AG08396 (cell line): ENCODE data around the gene CRADD.
A peak's percentile ranks its signal among the peaks of the same experiment; 100 is the strongest.
"Not testable (repeated sequence)": the region's sequence is repeated elsewhere in the genome, so short reads cannot be mapped to it uniquely, and the experiment has no call there.

Experiments
- DNase-seq: peaks from one replicate; pipeline ENCODE4 v3.0.0; 2012; ENCODE audit warnings: low spot score, mixed read lengths

The CRADD gene

DNA sequence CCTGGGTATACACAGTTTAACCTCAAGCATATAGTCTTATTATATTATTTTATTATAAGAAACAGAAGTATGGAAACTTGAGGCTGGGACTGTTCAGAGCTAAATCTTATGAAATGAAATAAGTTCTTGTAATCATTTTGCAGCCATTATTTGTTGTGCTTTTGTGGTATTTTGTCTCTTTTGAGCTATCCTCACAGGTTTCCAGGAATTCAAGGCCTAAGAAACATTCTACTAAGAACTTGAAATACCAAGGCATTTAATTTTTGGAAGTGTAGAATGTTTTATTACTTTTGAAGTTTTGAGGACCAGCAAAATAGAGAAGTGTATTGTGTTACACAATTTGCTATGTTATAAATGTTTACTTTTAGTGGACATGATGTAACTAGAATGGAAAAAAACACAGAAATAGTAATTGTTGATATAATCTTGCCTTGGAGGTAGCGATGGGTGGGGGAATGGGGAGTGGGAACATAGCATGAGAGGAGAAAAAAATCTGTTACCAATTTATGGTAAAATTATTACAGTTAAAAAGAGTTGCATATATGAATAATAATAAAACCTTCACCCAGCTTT lies 81.7 kb downstream of the CRADD start:
- no peak for DNase-seq

DNA sequence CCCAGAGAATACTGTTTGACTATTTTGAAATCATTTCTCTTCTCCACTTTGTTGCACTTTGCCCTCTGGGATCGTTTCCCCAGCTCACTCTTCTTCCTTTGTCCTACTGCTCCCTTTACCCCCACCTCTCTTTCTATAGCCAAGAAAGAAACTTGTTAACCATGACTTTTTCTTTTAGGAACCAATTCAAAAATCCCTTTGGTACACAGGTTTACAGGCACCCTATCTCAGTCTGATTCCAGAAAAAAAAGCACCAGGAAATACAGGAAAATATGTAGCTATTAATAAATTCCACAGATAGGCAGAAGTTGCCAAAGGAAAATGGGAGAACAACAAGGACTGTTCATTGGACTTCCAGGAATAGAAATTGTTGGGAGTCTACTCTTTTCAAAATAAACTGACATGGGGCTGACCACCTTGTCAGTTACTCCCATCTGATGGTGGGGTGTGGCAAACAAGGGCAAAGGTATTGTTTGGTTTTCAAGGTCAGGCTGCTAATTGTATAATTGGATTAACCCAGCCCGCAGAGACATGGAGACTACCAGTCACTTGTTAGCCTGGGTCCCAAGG lies 82.4 kb downstream of the CRADD start:
- no peak for DNase-seq

DNA sequence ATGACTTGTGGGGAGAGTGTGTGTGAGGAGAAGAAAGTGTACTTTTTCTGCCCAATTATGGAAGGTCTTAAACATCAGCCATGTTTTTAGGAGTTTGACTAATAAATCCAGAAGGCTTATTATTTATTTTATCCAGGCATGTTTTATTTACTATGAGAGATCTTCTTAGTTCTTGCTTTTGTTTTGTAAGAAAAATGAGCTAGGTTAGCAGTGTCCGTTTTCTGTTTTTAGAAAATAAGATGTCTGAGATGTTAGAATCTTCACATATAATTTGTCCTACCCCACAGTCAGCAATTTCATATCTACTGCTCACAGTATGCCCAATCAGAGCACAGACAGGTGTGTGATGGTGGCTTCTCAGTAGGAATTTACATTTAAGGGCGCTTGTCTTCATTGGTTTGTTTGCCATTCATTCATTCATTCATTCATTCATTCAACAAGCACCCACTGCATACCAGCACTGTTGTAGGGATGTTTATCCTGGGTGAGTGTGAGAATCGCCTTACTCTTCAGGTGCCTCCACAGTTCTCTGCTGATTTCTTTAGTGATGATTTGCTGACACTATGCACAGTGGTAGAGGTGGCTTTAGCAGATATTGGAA lies 83.2 kb downstream of the CRADD start:
- no peak for DNase-seq

GRCh38 chr12:93762059-93762719 lies 85.0 kb downstream of the CRADD start:
- DNase-seq, result no peak

GRCh38 chr12:93762912-93763553 lies 85.9 kb downstream of the CRADD start:
- DNase-seq, result no peak

- no peak for DNase-seq
Measured at GRCh38 chr12:93763746-93764147, 86.6 kb downstream of the CRADD start.

DNA sequence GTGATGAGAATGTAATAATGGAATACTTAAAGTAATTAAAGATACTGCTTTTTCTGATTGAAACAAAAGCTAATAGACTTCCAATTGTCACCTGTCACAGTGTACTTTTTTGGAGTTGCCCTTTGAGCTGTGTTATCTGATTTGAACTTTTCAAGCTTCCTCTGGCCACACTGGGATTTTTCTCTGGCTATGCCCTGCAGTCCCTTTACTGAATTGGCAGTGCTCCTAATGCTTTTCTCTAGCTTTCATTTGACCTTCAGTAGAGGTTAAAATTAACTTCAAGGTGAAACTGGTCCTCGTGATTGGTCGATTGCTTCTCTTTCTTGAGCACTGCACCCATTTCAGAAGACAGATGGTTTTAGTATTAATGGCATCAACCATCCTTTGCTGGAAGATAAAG lies 89.2 kb downstream of the CRADD start:
- no peak for DNase-seq

GRCh38 chr12:93766796-93767523 lies 89.8 kb downstream of the CRADD start:
- DNase-seq, result peak; percentile 47

DNA sequence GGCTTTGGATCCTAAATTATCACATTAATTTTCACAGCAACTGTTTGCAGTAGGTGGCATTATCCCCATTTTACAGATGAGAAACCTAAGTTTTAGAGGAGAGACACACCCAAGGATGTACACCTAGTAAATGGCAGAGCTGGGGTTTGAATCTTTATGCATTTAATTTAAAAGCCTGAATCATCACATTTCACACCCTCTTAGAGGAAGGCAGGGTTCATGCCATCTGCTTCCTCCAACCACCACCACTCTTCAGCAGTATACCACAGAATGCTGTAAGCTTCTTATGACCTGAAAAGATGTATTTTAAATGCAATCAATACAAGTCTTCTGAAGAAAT lies 90.3 kb downstream of the CRADD start:
- no peak for DNase-seq

DNA sequence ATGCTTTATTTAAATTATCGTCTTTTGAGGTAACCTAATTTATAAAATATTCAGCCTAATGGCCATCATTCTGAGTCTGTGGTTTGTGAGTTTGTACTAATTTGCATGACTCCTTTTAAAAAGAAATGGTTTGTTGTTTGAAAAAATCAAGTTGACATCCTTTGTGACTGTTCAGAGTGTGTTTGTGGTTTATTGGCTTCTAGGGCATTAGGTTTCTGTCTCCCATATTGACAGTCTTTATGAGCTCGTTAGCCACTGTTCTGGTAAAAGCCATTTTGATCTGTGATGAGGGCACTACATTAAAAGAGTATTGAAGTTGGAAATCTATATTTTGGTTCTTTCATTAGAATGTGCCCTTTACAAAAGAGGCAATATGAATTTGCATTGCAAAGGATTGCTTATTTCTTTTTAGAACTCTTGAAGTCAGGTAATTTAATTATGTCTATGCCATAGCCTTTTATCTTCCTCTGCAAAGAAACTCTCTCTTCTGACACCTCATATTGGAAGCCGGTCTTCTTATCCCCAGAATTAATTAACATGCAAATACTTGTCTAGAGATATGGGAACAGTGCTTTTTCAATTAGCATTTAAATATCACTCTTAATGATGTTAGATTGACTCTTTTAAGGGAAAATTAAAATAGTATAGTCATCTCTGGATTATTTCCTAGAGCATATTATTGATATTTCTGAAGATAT lies 95.0 kb downstream of the CRADD start:
- DNase-seq, result no peak

DNA sequence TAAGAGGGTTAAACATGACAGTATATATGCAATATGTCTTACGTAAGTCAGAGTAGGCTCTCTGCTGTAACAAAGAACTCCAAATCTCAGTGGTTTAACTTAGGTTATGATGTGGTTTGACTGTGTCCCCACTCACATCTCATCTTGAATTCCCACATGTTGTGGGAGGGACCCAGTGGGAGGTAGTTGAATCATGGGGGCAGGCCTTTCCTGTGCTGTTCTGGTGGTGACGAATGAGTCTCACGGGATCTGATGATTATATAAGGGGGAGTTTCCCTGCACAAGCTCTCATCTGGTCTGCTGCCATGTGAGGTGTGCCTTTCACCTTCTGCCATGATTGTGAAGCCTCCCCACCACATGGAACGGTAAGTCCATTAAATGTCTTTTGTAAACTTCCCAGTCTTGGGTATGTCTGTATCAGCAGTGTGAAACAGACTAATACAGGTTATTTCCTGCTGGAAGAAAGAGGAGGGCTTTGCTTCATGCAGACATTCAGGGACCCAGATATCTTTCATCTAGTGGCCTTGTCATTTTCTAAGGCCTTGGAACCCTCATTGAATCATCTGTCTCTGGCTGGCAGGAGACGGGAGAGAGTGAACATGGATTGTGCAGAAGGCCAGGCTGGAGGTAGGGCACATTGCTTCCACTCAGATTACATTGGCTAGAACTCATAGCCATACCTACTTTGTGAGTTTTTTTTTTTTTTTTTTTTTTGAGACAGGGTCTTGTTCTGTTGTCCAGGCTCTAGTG lies 96.1 kb downstream of the CRADD start:
- no peak for DNase-seq

- DNase-seq, result peak; percentile 17
Measured at GRCh38 chr12:93776581-93777018, 99.4 kb downstream of the CRADD start.

DNA sequence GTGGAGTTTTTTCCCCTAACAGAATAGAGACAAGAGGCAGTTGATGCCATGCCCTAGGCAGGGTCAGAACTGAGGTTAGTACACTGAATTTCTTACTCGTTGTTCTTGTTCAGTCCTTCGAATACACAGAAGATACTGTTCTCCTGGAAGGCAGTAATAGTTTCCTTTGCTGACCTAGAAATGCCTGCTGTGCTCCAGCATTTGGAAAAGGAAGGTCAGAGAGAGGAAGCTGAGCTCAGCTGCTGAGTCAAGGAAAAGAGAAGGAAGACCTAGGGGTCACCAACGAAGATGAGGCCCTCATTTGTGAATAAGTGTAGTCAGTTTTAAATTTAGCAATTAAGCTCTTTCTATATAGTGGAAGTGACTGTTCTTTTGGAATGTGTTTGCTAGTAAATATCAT lies 100.1 kb downstream of the CRADD start:
- DNase-seq, result no peak

DNA sequence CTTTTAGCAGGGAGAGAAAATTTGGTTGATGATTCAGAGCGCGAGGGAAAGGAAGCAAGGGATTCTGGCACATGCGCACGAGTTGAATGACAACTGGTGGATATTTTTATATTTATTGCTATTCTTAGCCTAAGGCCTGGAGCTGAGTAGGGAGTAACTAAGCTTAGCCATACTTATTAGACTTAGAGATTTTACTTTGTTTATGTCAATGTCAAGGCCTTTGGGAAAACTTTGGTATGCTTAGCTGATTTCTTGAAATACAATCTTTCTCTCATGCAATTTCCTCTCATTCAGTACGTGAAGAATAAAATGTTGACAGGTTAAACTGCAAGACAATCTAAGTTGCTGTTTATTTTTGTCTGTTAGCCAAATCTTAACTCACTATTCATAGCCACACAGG lies 101.1 kb downstream of the CRADD start:
- DNase-seq, result peak; percentile 57

- DNase-seq, result no peak
Measured at GRCh38 chr12:93778766-93779165, 101.6 kb downstream of the CRADD start.

- no peak for DNase-seq
Measured at GRCh38 chr12:93780101-93780641, 103.0 kb downstream of the CRADD start.

DNA sequence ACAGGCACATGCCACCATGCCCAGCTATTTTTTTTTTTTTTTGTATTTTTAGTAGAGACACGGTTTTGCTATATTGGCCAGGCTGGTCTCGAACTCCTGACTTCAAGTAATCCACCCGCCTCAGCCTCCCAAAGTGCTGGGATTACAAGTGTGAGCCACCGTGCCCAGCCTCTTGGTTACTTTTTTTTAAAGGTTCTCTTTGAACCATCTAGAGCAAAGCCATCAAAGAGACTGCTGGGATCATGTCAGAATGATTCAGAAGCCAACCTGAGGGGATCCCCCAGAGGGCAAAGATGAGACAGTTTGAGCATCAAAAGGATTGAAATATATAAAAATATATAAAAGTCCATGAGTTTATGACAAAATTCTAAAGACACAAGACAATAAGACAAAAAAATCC lies 103.7 kb downstream of the CRADD start:
- DNase-seq, result not testable (repeated sequence)

DNA sequence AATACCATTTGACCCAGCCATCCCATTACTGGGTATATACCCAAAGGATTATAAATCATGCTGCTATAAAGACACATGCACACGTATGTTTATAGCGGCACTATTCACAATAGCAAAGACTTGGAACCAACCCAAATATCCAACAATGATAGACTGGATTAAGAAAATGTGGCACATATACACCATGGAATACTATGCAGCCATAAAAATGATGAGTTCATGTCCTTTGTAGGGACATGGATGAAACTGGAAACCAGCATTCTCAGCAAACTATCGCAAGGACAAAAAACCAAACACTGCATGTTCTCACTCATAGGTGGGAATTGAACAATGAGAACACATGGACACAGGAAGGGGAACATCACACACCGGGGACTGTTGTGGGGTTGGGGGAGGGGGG lies 104.8 kb downstream of the CRADD start:
- not testable (repeated sequence) for DNase-seq

DNA sequence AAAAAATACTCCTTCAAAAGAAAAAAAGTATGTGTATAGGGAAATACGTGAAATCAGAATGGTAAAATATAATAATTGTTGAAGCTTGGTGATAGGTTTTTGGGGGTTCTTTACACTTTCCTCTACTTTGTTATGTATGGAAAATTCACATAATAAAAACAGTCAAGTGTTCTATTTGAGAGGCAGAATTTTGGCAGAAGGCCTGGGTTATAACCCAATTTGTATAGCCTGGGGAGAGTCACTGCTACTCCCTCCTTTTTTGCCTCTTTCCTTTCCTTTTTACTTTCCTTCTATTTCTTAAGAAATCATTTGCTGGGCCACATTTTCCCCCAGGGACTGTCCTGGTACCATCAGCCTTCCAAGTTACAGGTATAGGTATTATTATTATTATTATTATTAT lies 105.7 kb downstream of the CRADD start:
- DNase-seq, result no peak

DNA sequence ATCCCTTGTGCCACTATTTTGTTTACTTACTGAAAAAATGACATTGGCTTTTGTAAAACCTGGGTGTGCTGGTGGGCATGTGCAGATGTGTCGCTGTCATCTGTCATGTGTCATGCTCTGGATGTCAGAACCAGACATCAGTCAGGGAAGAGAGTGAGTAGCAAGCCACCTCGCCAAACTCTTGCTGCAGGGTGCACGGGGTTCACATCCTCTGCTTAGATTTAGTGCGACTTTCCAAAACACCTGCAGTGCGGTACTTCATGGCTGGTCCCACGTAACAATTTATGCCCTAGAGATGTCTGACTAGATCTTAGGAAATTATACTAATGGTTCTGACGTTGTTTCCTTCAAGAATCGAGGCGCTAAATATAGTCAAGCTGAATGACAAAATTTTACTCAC lies 106.7 kb downstream of the CRADD start:
- no peak for DNase-seq
